HPDE6-E6E7 (cell line): ENCODE data around the gene DIAPH2.
"Not testable (repeated sequence)": the region's sequence is repeated elsewhere in the genome, so short reads cannot be mapped to it uniquely, and the experiment has no call there.

Experiments used
- DNase-seq: peaks from one replicate; pipeline ENCODE4 v3.0.0; 2011; ENCODE audit warnings: missing footprints; ENCODE audit errors: extremely low spot score

The DIAPH2 gene

GRCh38 chrX:97380200-97380599, 695.6 kb downstream of the DIAPH2 start:
- no peak for DNase-seq

GRCh38 chrX:97384685-97385084, 700.0 kb downstream of the DIAPH2 start:
- DNase-seq = no peak

- DNase-seq = no peak
These were observed 702.4 kb downstream of the DIAPH2 start for GRCh38 chrX:97387004-97387403.

- DNase-seq = no peak
These were observed 705.1 kb downstream of the DIAPH2 start for GRCh38 chrX:97389761-97390192.

GRCh38 chrX:97397371-97397770, 712.7 kb downstream of the DIAPH2 start:
- no peak for DNase-seq

GRCh38 chrX:97398030-97398551, 713.4 kb downstream of the DIAPH2 start:
- no peak for DNase-seq

- peak; percentile 16 for DNase-seq
These were observed 714.8 kb downstream of the DIAPH2 start for GRCh38 chrX:97399400-97399799.

- DNase-seq = no peak
These were observed 715.9 kb downstream of the DIAPH2 start for GRCh38 chrX:97400492-97400891.

- no peak for DNase-seq
These were observed 716.5 kb downstream of the DIAPH2 start for GRCh38 chrX:97401154-97401553.

GRCh38 chrX:97401586-97402136, 717.0 kb downstream of the DIAPH2 start:
- no peak for DNase-seq

GRCh38 chrX:97402333-97402732, 717.7 kb downstream of the DIAPH2 start:
- DNase-seq = no peak

- no peak for DNase-seq
These were observed 718.3 kb downstream of the DIAPH2 start for GRCh38 chrX:97402903-97403302.

GRCh38 chrX:97405031-97405660, 720.5 kb downstream of the DIAPH2 start:
- no peak for DNase-seq

- not testable (repeated sequence) for DNase-seq
These were observed 725.2 kb downstream of the DIAPH2 start for GRCh38 chrX:97409632-97410415.

GRCh38 chrX:97416461-97416860, 731.8 kb downstream of the DIAPH2 start:
- no peak for DNase-seq

- no peak for DNase-seq
These were observed 744.5 kb downstream of the DIAPH2 start for GRCh38 chrX:97429101-97429500.

- no peak for DNase-seq
These were observed 746.6 kb downstream of the DIAPH2 start for GRCh38 chrX:97431281-97431680.

GRCh38 chrX:97446298-97446882, 761.7 kb downstream of the DIAPH2 start:
- no peak for DNase-seq

GRCh38 chrX:97447306-97447705, 762.7 kb downstream of the DIAPH2 start:
- DNase-seq = no peak

GRCh38 chrX:97452283-97452682, 767.6 kb downstream of the DIAPH2 start:
- no peak for DNase-seq

- DNase-seq = no peak
These were observed 777.1 kb downstream of the DIAPH2 start for GRCh38 chrX:97461763-97462162.

- no peak for DNase-seq
These were observed 786.4 kb downstream of the DIAPH2 start for GRCh38 chrX:97471071-97471470.
